Erythroblast (primary cell): ENCODE measurements around the gene PIEZO2.

ENCODE experiments used
- GATA1 ChIP-seq: IDR thresholded peaks from 2 replicates; pipeline ENCODE4 v1.6.1; 2011; ENCODE audit warnings: low read depth, mild to moderate bottlenecking, control low read depth, low read length, moderate library complexity
- POLR2A ChIP-seq: IDR thresholded peaks from 2 replicates; pipeline ENCODE4 v1.6.1; 2011; ENCODE audit warnings: mild to moderate bottlenecking, low read length

DNA sequence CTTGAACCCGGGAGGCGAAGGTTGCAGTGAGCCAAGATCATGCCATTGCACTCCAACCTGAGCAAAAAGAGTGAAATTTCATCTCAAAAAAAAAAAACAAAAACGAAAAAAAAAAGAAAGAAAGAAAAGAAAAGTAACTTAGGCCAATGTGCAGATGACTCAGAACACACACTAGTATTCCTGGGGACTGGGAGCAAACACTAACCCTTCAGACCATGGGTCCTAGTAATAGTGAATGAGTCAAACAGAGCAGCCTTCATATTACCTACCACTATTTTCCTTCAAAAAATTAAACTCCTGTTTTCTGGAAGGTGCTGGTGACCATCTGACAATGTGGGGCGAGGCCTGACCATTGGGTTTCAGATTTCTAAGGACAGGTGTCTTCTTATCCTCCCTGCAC is 253.4 kb downstream of the PIEZO2 start:
- TF ChIP-seq POLR2A (no peak), GATA1 (no peak)
